Measurements from ENCODE around the gene CLCN7. TPM values are rescaled to one million over a fixed set of nuclear protein-coding genes. Genes with fewer than 3 reads are reported as not detected.
"Not testable (repeated sequence)": the region's sequence is repeated elsewhere in the genome, so short reads cannot be mapped to it uniquely, and the experiment has no call there.

The CLCN7 gene
- total RNA-seq, 1 donor from 2014 or later, result 98.1 TPM

GRCh38 chr16:1487395-1488053, 12.7 kb upstream of the CLCN7 start:
- Mint-ChIP-seq H3K27me3 (peaks cover 21% of the 10 kb centered on the region), H3K36me3 (no peaks in the 10 kb centered on the region), H3K4me1 (ENCODE audit: unreplicated experiment) (peaks cover 3% of the 10 kb centered on the region), H3K27ac (no peak overlapping the region), H3K9me3 (no peaks in the 10 kb centered on the region), H3K4me3 (no peak overlapping the region)
- TF ChIP-seq CTCF (conservative IDR thresholded peaks at IDR 0.05), result no peak
- DNase-seq (ENCODE audit: extremely low spot score, unreplicated experiment), result peak; percentile 67

GRCh38 chr16:1486551-1487390, 11.9 kb upstream of the CLCN7 start:
- H3K27me3 Mint-ChIP-seq, result peaks cover 21% of the 10 kb centered on the region
- no peaks in the 10 kb centered on the region for H3K36me3 Mint-ChIP-seq
- no peaks in the 10 kb centered on the region for H3K9me3 Mint-ChIP-seq
- DNase-seq (ENCODE audit: extremely low spot score, unreplicated experiment), result peak; percentile 64
- TF ChIP-seq CTCF (conservative IDR thresholded peaks at IDR 0.05), result no peak
- H3K4me3 Mint-ChIP-seq, result no peak overlapping the region
- H3K4me1 Mint-ChIP-seq (ENCODE audit: unreplicated experiment), result no peaks in the 10 kb centered on the region
- no peak overlapping the region for H3K27ac Mint-ChIP-seq

- H3K27me3 Mint-ChIP-seq, result peaks cover 25% of the 10 kb centered on the region
- H3K36me3 Mint-ChIP-seq, result no peaks in the 10 kb centered on the region
- H3K4me3 Mint-ChIP-seq, result no peak overlapping the region
- TF ChIP-seq CTCF (conservative IDR thresholded peaks at IDR 0.05), result no peak
- H3K27ac Mint-ChIP-seq, result no peak overlapping the region
- H3K4me1 Mint-ChIP-seq (ENCODE audit: unreplicated experiment), result no peaks in the 10 kb centered on the region
- DNase-seq (ENCODE audit: extremely low spot score, unreplicated experiment), result peak; percentile 69
- H3K9me3 Mint-ChIP-seq, result no peaks in the 10 kb centered on the region
Measured at GRCh38 chr16:1485847-1486496, 11.1 kb upstream of the CLCN7 start.

- no peak for TF ChIP-seq CTCF (conservative IDR thresholded peaks at IDR 0.05)
- no peaks in the 10 kb centered on the region for H3K9me3 Mint-ChIP-seq
- no peaks in the 10 kb centered on the region for H3K36me3 Mint-ChIP-seq
- no peaks in the 10 kb centered on the region for H3K4me1 Mint-ChIP-seq (ENCODE audit: unreplicated experiment)
- H3K27me3 Mint-ChIP-seq, result peaks cover 25% of the 10 kb centered on the region
- H3K27ac Mint-ChIP-seq, result no peak overlapping the region
- DNase-seq (ENCODE audit: extremely low spot score, unreplicated experiment), result peak; percentile 60
- no peak overlapping the region for H3K4me3 Mint-ChIP-seq
Measured at GRCh38 chr16:1481906-1482835, 7.3 kb upstream of the CLCN7 start.

- not testable (repeated sequence) for H3K4me1 Mint-ChIP-seq (ENCODE audit: unreplicated experiment); H3K36me3 Mint-ChIP-seq; H3K27ac Mint-ChIP-seq; DNase-seq (ENCODE audit: extremely low spot score, unreplicated experiment); H3K9me3 Mint-ChIP-seq; H3K4me3 Mint-ChIP-seq
- peaks cover 17% of the 10 kb centered on the region for H3K27me3 Mint-ChIP-seq
Measured at GRCh38 chr16:1478937-1479336, 4.1 kb upstream of the CLCN7 start.
